ENCODE data around the gene KCNN1. TPM values are rescaled to one million over a fixed set of nuclear protein-coding genes. Genes with fewer than 3 reads are reported as not detected.

Gene KCNN1
- total and polyA plus RNA-seq, 3 donors from 2014 or later, result 4.4 to 15.9 (median 10.3) TPM

DNA sequence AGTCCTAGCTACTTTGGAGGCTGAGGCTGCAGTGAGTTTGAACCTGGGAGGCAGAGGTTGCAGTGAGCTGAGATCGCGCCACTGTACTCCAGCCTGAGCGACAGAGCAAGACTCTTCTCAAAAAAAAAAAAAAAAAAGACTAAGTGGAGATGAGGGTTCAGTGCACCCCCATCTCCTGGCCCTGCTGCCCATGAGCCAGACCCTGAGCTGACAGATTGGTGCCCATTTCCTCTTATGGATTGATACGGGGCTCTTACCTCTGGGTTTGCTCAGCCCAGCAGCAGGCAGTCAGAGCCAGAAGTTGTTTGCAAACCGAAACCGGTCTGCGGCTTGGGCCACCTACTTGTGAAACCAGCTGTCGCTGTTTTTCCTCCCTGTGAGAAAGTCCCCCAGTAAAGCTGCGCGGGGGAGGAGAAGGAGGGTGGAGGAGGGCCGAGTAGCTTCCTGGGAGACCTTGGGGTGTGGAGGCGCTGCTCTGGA is 78.0 kb downstream of the KCNN1 start:
- intact Hi-C loops (cut with DNase I; ENCODE audit: low total_unique reads), result no loop called here
- TF ChIP-seq POLR2A (IDR thresholded peaks at IDR 0.05), result no peak
- TF ChIP-seq, protein P1, sequence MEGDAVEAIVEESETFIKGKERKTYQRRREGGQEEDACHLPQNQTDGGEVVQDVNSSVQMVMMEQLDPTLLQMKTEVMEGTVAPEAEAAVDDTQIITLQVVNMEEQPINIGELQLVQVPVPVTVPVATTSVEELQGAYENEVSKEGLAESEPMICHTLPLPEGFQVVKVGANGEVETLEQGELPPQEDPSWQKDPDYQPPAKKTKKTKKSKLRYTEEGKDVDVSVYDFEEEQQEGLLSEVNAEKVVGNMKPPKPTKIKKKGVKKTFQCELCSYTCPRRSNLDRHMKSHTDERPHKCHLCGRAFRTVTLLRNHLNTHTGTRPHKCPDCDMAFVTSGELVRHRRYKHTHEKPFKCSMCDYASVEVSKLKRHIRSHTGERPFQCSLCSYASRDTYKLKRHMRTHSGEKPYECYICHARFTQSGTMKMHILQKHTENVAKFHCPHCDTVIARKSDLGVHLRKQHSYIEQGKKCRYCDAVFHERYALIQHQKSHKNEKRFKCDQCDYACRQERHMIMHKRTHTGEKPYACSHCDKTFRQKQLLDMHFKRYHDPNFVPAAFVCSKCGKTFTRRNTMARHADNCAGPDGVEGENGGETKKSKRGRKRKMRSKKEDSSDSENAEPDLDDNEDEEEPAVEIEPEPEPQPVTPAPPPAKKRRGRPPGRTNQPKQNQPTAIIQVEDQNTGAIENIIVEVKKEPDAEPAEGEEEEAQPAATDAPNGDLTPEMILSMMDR (IDR thresholded peaks at IDR 0.05), result no peak
- 18 to 39% methylated on average over 5 to 12 of the region's 12 CpGs for WGBS, 2 donors

GRCh38 chr19:18045307-18046050 is 78.6 kb downstream of the KCNN1 start:
- Histone ChIP-seq H3K4me3 (peak overlapping the region; percentile 27 to 36), H3K27ac (peak overlapping the region; percentile 25 to 55), H3K36me3 (ENCODE audit: low read depth, missing control alignments) (no peaks in the 10 kb centered on the region), H3K9me3 (no peaks in the 10 kb centered on the region), H3K4me1 (peaks cover 11% of the 10 kb centered on the region), H3K27me3 (no peaks in the 10 kb centered on the region)
- 85 to 88% methylated on average over 7 of the region's 7 CpGs for WGBS, 2 donors
- DNase-seq, result no peak
- TF ChIP-seq, protein P1 (IDR thresholded peaks at IDR 0.05), result no peak
- no peak for TF ChIP-seq POLR2A (IDR thresholded peaks at IDR 0.05)
- intact Hi-C loops (cut with DNase I; ENCODE audit: low total_unique reads), result no loop called here

More for the DNA sequence above, 78.0 kb downstream of the KCNN1 start:
- no peaks in the 10 kb centered on the region for H3K36me3 ChIP-seq (ENCODE audit: low read depth, missing control alignments)
- H3K27me3 ChIP-seq, result no peaks in the 10 kb centered on the region
- H3K4me1 ChIP-seq, result peaks cover 9% of the 10 kb centered on the region
- peak; percentile 74 for DNase-seq
- peak overlapping the region; percentile 27 to 36 for H3K4me3 ChIP-seq
- H3K9me3 ChIP-seq, result no peaks in the 10 kb centered on the region
- peak overlapping the region; percentile 25 to 55 for H3K27ac ChIP-seq

- no peak for DNase-seq
- WGBS, 2 donors, result 71 to 77% methylated on average over 14 of the region's 14 CpGs
- Histone ChIP-seq H3K4me1 (peaks cover 11% of the 10 kb centered on the region), H3K4me3 (no peak overlapping the region), H3K27me3 (no peaks in the 10 kb centered on the region), H3K36me3 (ENCODE audit: low read depth, missing control alignments) (no peaks in the 10 kb centered on the region), H3K9me3 (no peaks in the 10 kb centered on the region), H3K27ac (no peak overlapping the region)
- intact Hi-C loops (cut with DNase I; ENCODE audit: low total_unique reads), result no loop called here
- TF ChIP-seq POLR2A (IDR thresholded peaks at IDR 0.05), result no peak
Measured at GRCh38 chr19:18046059-18046718, 79.3 kb downstream of the KCNN1 start.

GRCh38 chr19:18049385-18049784 is 82.5 kb downstream of the KCNN1 start:
- H3K4me3 ChIP-seq, result no peak overlapping the region
- DNase-seq, result peak; percentile 91
- no peaks in the 10 kb centered on the region for H3K36me3 ChIP-seq (ENCODE audit: low read depth, missing control alignments)
- no peak for TF ChIP-seq POLR2A (IDR thresholded peaks at IDR 0.05)
- TF ChIP-seq, protein P1 (IDR thresholded peaks at IDR 0.05), result no peak
- no peaks in the 10 kb centered on the region for H3K27me3 ChIP-seq
- peaks cover 14% of the 10 kb centered on the region for H3K4me1 ChIP-seq
- H3K27ac ChIP-seq, result peak overlapping the region in 1 of 2 donors; percentile 73
- intact Hi-C loops (cut with DNase I; ENCODE audit: low total_unique reads), result no loop called here
- H3K9me3 ChIP-seq, result no peaks in the 10 kb centered on the region
- WGBS, 2 donors, result 50 to 54% methylated on average over 9 to 10 of the region's 10 CpGs

Small RNAs within 50 kb of the gene (small RNA-seq; reads per million reads assigned to genes)
- gene RNA5SP468, result 0 reads per million in 2 donors

Other genes with a start within 250 kb of the KCNN1 start
- 100 to 1,000 TPM in 1 of 2 donors, 10 to 100 TPM in 1; 95.5 to 106 TPM for gene MAP1S, start 247.6 kb upstream of the KCNN1 start, total RNA-seq
- 123 TPM for gene MAP1S, start 247.6 kb upstream of the KCNN1 start, polyA plus RNA-seq (ENCODE audit: insufficient read depth, low read depth, low replicate concordance)
- 10 to 100 TPM; 12.8 to 15.6 TPM for gene FCHO1, start 215.6 kb upstream of the KCNN1 start, total RNA-seq
- gene FCHO1, start 215.6 kb upstream of the KCNN1 start, polyA plus RNA-seq (ENCODE audit: insufficient read depth, low read depth, low replicate concordance), result 9.8 TPM
- under 1 TPM; 0.19 to 0.71 TPM for gene B3GNT3, start 172.0 kb upstream of the KCNN1 start, total RNA-seq
- 0.63 TPM for gene B3GNT3, start 172.0 kb upstream of the KCNN1 start, polyA plus RNA-seq (ENCODE audit: insufficient read depth, low read depth, low replicate concordance)
- gene INSL3, start 145.6 kb upstream of the KCNN1 start, total RNA-seq, result 100 to 1,000 TPM in 1 of 2 donors, 10 to 100 TPM in 1; 39.0 to 183 TPM
- gene INSL3, start 145.6 kb upstream of the KCNN1 start, polyA plus RNA-seq (ENCODE audit: insufficient read depth, low read depth, low replicate concordance), result 1,477 TPM
- gene JAK3, start 119.1 kb upstream of the KCNN1 start, total RNA-seq, result 10 to 100 TPM in 1 of 2 donors, 1 to 10 TPM in 1; 5.0 to 10.5 TPM
- 3.5 TPM for gene JAK3, start 119.1 kb upstream of the KCNN1 start, polyA plus RNA-seq (ENCODE audit: insufficient read depth, low read depth, low replicate concordance)
- 1,000 to 10,000 TPM in 1 of 2 donors, 100 to 1,000 TPM in 1; 551 to 1,098 TPM for gene RPL18A, start 107.2 kb upstream of the KCNN1 start, total RNA-seq
- gene RPL18A, start 107.2 kb upstream of the KCNN1 start, polyA plus RNA-seq (ENCODE audit: insufficient read depth, low read depth, low replicate concordance), result 828 TPM
- 1 to 10 TPM in 1 of 2 donors, under 1 TPM in 1; 0.79 to 1.4 TPM for gene SLC5A5, start 95.2 kb upstream of the KCNN1 start, total RNA-seq
- 1.1 TPM for gene SLC5A5, start 95.2 kb upstream of the KCNN1 start, polyA plus RNA-seq (ENCODE audit: insufficient read depth, low read depth, low replicate concordance)
- gene CCDC124, start 34.1 kb upstream of the KCNN1 start, total RNA-seq, result 10 to 100 TPM; 51.5 to 69.5 TPM
- gene CCDC124, start 34.1 kb upstream of the KCNN1 start, polyA plus RNA-seq (ENCODE audit: insufficient read depth, low read depth, low replicate concordance), result 75.0 TPM
- 10 to 100 TPM; 13.0 to 15.3 TPM for gene ARRDC2, start 41.1 kb downstream of the KCNN1 start, total RNA-seq
- gene ARRDC2, start 41.1 kb downstream of the KCNN1 start, polyA plus RNA-seq (ENCODE audit: insufficient read depth, low read depth, low replicate concordance), result 10.3 TPM
- 1 to 10 TPM in 1 of 2 donors, under 1 TPM in 1; 0.39 to 2.5 TPM for gene IL12RB1, start 119.8 kb downstream of the KCNN1 start, total RNA-seq
- 1.8 TPM for gene IL12RB1, start 119.8 kb downstream of the KCNN1 start, polyA plus RNA-seq (ENCODE audit: insufficient read depth, low read depth, low replicate concordance)
- gene MAST3, start 130.7 kb downstream of the KCNN1 start, total RNA-seq, result 10 to 100 TPM in 1 of 2 donors, 1 to 10 TPM in 1; 9.7 to 11.2 TPM
- gene MAST3, start 130.7 kb downstream of the KCNN1 start, polyA plus RNA-seq (ENCODE audit: insufficient read depth, low read depth, low replicate concordance), result 5.0 TPM
- gene PIK3R2, start 186.1 kb downstream of the KCNN1 start, total RNA-seq, result 10 to 100 TPM; 87.6 to 94.3 TPM
- 21.0 TPM for gene PIK3R2, start 186.1 kb downstream of the KCNN1 start, polyA plus RNA-seq (ENCODE audit: insufficient read depth, low read depth, low replicate concordance)
- 1 to 10 TPM; 3.2 to 7.4 TPM for gene IFI30, start 206.7 kb downstream of the KCNN1 start, total RNA-seq
- 47.6 TPM for gene IFI30, start 206.7 kb downstream of the KCNN1 start, polyA plus RNA-seq (ENCODE audit: insufficient read depth, low read depth, low replicate concordance)
- gene MPV17L2, start 226.1 kb downstream of the KCNN1 start, total RNA-seq, result 10 to 100 TPM; 15.2 to 15.8 TPM
- 11.2 TPM for gene MPV17L2, start 226.1 kb downstream of the KCNN1 start, polyA plus RNA-seq (ENCODE audit: insufficient read depth, low read depth, low replicate concordance)
- 1 to 10 TPM; 2.8 to 4.6 TPM for gene RAB3A, start 236.9 kb downstream of the KCNN1 start, total RNA-seq
- 6.3 TPM for gene RAB3A, start 236.9 kb downstream of the KCNN1 start, polyA plus RNA-seq (ENCODE audit: insufficient read depth, low read depth, low replicate concordance)

Measured in testis (tissue), 3 donors.